Neural progenitor cell (in vitro differentiated cells): ENCODE data around the gene CDH13.

Experiments
- EZH2 ChIP-seq: fragments of 200-600 bp; sonication (generic); IDR thresholded peaks from 2 replicates; pipeline ENCODE4 v1.6.1; 2017; ENCODE audit warnings: antibody characterized with exemption, mild to moderate bottlenecking, moderate library complexity
- EZH2phosphoT487 ChIP-seq: fragments of 200-600 bp; sonication (generic); IDR thresholded peaks from 2 replicates; pipeline ENCODE4 v1.6.1; 2017; ENCODE audit warnings: antibody characterized with exemption
- TF ChIP-seq, protein P1 (sequence below): fragments of 200-600 bp; sonication (generic); IDR thresholded peaks from 2 replicates; pipeline ENCODE4 v1.5.1; 2017; ENCODE audit warnings: antibody characterized with exemption, mild to moderate bottlenecking

DNA sequence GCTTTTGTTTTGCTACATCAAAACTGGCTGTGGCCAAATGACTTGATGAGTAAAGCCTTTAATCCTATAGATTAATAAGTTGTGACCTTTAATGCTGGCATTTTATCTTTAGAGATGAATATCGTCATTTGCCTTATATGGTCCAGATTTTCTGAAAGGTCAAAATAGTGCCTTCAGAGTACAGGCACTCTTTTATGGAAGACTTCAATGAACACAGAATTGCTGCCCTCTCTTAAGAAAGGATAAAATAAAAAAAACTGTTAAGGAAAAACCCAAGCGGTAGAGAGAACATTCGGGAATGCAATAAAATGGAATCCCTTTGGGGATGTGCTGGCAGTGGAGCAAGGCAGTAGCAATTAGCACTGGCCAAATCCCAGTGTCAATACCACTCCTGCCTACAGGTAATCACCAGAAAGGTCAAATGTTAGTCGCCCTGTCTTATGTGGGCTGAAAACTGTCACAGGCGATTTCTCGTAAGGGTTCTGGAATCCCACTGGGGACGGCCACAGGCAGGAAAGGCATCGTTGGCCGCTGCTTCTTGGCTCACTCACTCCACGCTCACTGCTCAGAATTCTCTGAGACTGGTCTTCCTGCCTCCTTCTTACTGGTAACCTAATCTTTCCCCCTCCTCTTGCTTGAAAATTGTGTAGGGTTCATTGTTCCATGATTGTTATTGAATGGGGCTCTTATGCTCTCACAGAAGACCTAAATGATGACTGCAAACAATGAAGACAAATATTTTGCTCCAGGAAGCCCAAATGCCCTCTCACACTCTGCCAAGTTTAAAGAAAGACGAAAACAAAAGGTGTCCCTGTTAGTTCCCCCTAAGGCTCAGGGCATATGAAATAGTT, 1135.6 kb downstream of the CDH13 start:
- TF ChIP-seq, protein P1, sequence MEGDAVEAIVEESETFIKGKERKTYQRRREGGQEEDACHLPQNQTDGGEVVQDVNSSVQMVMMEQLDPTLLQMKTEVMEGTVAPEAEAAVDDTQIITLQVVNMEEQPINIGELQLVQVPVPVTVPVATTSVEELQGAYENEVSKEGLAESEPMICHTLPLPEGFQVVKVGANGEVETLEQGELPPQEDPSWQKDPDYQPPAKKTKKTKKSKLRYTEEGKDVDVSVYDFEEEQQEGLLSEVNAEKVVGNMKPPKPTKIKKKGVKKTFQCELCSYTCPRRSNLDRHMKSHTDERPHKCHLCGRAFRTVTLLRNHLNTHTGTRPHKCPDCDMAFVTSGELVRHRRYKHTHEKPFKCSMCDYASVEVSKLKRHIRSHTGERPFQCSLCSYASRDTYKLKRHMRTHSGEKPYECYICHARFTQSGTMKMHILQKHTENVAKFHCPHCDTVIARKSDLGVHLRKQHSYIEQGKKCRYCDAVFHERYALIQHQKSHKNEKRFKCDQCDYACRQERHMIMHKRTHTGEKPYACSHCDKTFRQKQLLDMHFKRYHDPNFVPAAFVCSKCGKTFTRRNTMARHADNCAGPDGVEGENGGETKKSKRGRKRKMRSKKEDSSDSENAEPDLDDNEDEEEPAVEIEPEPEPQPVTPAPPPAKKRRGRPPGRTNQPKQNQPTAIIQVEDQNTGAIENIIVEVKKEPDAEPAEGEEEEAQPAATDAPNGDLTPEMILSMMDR: no peak
- TF ChIP-seq EZH2: no peak
- TF ChIP-seq EZH2phosphoT487: no peak
